ENCODE data around the gene VSTM2L.

DNA sequence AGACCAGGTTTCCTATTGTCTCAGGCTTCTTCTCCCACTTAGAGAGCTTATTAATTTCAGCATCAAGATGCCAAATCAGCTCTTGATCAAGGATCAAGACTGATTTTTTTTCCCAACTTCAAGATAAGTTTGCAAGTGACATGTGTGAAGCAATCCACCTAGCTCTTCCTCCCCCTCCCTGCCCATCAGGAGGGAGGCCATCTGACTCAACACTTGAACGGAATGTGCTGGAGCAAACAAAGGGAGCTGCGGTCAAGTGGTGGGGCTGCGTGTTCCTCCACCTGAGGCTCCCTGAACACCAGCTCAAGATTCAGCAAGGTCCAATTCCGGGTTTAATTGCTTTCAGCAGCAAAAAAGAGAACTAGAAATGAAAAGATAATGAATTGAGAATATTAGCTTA lies 91.6 kb downstream of the VSTM2L start:
- no peak for TF ChIP-seq POLR2A (IDR thresholded peaks at IDR 0.05)
- TF ChIP-seq, protein P1, sequence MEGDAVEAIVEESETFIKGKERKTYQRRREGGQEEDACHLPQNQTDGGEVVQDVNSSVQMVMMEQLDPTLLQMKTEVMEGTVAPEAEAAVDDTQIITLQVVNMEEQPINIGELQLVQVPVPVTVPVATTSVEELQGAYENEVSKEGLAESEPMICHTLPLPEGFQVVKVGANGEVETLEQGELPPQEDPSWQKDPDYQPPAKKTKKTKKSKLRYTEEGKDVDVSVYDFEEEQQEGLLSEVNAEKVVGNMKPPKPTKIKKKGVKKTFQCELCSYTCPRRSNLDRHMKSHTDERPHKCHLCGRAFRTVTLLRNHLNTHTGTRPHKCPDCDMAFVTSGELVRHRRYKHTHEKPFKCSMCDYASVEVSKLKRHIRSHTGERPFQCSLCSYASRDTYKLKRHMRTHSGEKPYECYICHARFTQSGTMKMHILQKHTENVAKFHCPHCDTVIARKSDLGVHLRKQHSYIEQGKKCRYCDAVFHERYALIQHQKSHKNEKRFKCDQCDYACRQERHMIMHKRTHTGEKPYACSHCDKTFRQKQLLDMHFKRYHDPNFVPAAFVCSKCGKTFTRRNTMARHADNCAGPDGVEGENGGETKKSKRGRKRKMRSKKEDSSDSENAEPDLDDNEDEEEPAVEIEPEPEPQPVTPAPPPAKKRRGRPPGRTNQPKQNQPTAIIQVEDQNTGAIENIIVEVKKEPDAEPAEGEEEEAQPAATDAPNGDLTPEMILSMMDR (IDR thresholded peaks at IDR 0.05): no peak
- no peak for TF ChIP-seq EP300 (IDR thresholded peaks at IDR 0.05)
